ENCODE measurements around the gene OR2V2.
"Not testable (repeated sequence)": the region's sequence is repeated elsewhere in the genome, so short reads cannot be mapped to it uniquely, and the experiment has no call there.

DNA sequence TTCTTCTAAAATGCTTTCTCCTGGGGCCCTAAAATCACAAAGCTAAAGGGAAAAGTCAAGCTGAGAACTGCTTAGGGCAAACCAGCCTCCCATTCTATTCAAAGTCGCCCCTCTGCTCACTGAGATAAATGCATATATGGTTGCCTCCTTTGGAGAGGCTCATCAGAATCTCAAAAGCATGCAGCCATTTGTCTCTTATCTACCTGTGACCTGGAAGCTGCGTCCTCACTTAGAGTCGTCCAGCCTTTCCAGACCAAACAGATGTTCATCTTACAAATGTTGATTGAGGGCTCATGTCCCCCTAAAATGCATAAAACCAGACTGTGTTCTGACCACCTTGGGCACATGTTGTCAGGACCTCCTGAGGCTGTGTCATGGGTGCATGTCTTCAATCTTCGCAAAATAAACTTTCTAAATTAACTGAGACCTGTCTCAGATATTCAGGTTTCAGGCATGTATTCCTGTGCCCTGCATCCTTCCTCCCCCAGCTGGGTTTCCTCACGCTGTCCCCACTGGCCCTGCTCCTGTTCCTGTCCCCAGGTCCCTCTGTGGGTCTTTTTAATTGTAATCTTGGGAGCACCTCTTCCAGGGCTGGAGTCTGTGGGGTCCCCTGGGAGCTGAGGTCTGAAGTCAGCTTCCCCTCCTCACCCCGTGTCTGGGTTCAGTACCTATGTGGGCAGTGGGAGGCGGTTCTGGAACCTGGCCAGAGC, at the start of gene OR2V2:
- TF ChIP-seq, protein P1, sequence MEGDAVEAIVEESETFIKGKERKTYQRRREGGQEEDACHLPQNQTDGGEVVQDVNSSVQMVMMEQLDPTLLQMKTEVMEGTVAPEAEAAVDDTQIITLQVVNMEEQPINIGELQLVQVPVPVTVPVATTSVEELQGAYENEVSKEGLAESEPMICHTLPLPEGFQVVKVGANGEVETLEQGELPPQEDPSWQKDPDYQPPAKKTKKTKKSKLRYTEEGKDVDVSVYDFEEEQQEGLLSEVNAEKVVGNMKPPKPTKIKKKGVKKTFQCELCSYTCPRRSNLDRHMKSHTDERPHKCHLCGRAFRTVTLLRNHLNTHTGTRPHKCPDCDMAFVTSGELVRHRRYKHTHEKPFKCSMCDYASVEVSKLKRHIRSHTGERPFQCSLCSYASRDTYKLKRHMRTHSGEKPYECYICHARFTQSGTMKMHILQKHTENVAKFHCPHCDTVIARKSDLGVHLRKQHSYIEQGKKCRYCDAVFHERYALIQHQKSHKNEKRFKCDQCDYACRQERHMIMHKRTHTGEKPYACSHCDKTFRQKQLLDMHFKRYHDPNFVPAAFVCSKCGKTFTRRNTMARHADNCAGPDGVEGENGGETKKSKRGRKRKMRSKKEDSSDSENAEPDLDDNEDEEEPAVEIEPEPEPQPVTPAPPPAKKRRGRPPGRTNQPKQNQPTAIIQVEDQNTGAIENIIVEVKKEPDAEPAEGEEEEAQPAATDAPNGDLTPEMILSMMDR (IDR thresholded peaks at IDR 0.05), result not testable (repeated sequence)
- not testable (repeated sequence) for TF ChIP-seq POLR2A (IDR thresholded peaks at IDR 0.05)

Measured in uterus (tissue), 2 donors.